ENCODE results near the gene PLCD3.

PLCD3 gene

GRCh38 chr17:45149037-45149668 is 16.8 kb upstream of the PLCD3 start:
- Histone ChIP-seq H3K27me3 (replicated peaks; ENCODE audit: insufficient read depth, low read length) (no peaks in the 10 kb centered on the region), H4K20me1 (ENCODE audit: insufficient read depth, low read length) (no peaks in the 10 kb centered on the region; the same call in 1 of the 2 replicates), H3K9ac (ENCODE audit: low read length) (peak overlapping the region; percentile 66), H3K9me2 (replicated peaks; ENCODE audit: insufficient read depth, low read length) (no peaks in the 10 kb centered on the region), H3F3A (ENCODE audit: insufficient read depth, low read length) (peaks cover 40% of the 10 kb centered on the region), H3K4me1 (ENCODE audit: low read length) (peaks cover 13% of the 10 kb centered on the region), H3K9me3 (replicated peaks; ENCODE audit: insufficient read depth, low read length) (no peaks in the 10 kb centered on the region), H2AFZ (ENCODE audit: low read length) (peak overlapping the region; percentile 33; the same call in 1 of the 2 replicates), H3K4me2 (ENCODE audit: low read depth, low read length) (peak overlapping the region; percentile 90), H3K4me3 (ENCODE audit: low read length) (peak overlapping the region; percentile 83), H3K36me3 (replicated peaks; ENCODE audit: insufficient read depth, low read length) (no peaks in the 10 kb centered on the region), H3K79me2 (ENCODE audit: low read length) (peaks cover 25% of the 10 kb centered on the region), H3K27ac (ENCODE audit: low read length) (peak overlapping the region; percentile 56; the same call in 1 of the 2 replicates)
- peak; percentile 76 for DNase-seq
- TF ChIP-seq CTCF (IDR thresholded peaks at IDR 0.05; ENCODE audit: low read length) (peak; percentile 84), EZH2phosphoT487 (IDR thresholded peaks at IDR 0.05; ENCODE audit: low read length) (no peak)

GRCh38 chr17:45148183-45149036 is 16.1 kb upstream of the PLCD3 start, which contains the start of gene HEXIM1:
HEXIM1 (plus strand) TSS chr17:45148475; CDS start chr17:45149191, 716 bp downstream.
- Histone ChIP-seq H3K79me2 (ENCODE audit: low read length) (peaks cover 25% of the 10 kb centered on the region), H3K4me1 (ENCODE audit: low read length) (peaks cover 13% of the 10 kb centered on the region), H3K36me3 (replicated peaks; ENCODE audit: insufficient read depth, low read length) (no peaks in the 10 kb centered on the region), H3K27me3 (replicated peaks; ENCODE audit: insufficient read depth, low read length) (no peaks in the 10 kb centered on the region), H3K9ac (ENCODE audit: low read length) (peak within 1 kb of the TSS; percentile 97), H3K4me3 (ENCODE audit: low read length) (peak within 1 kb of the TSS; percentile 83), H3K9me2 (replicated peaks; ENCODE audit: insufficient read depth, low read length) (no peaks in the 10 kb centered on the region), H2AFZ (ENCODE audit: low read length) (peak within 1 kb of the TSS; percentile 73), H3K4me2 (ENCODE audit: low read depth, low read length) (peak within 1 kb of the TSS; percentile 90), H3K27ac (ENCODE audit: low read length) (peak within 1 kb of the TSS; percentile 91), H3K9me3 (replicated peaks; ENCODE audit: insufficient read depth, low read length) (no peaks in the 10 kb centered on the region), H3F3A (ENCODE audit: insufficient read depth, low read length) (peaks cover 40% of the 10 kb centered on the region), H4K20me1 (ENCODE audit: insufficient read depth, low read length) (no peaks in the 10 kb centered on the region; the same call in 1 of the 2 replicates)
- peak; percentile 100 for DNase-seq
- TF ChIP-seq EZH2 (optimal IDR thresholded peaks at IDR 0.05; ENCODE audit: low read depth, low read length) (no peak), CTCF (IDR thresholded peaks at IDR 0.05; ENCODE audit: low read length) (no peak), EZH2phosphoT487 (IDR thresholded peaks at IDR 0.05; ENCODE audit: low read length) (no peak)

- DNase-seq, result peak; percentile 93
- Histone ChIP-seq H3K4me3 (ENCODE audit: low read length) (peak overlapping the region; percentile 82), H3K4me1 (ENCODE audit: low read length) (peaks cover 13% of the 10 kb centered on the region), H3K27ac (ENCODE audit: low read length) (peak overlapping the region; percentile 91), H3K27me3 (replicated peaks; ENCODE audit: insufficient read depth, low read length) (no peaks in the 10 kb centered on the region), H3F3A (ENCODE audit: insufficient read depth, low read length) (peaks cover 40% of the 10 kb centered on the region), H3K9ac (ENCODE audit: low read length) (peak overlapping the region; percentile 97), H3K4me2 (ENCODE audit: low read depth, low read length) (peak overlapping the region; percentile 81), H2AFZ (ENCODE audit: low read length) (peak overlapping the region; percentile 71), H3K79me2 (ENCODE audit: low read length) (peaks cover 25% of the 10 kb centered on the region), H4K20me1 (ENCODE audit: insufficient read depth, low read length) (no peaks in the 10 kb centered on the region; the same call in 1 of the 2 replicates), H3K9me3 (replicated peaks; ENCODE audit: insufficient read depth, low read length) (no peaks in the 10 kb centered on the region), H3K9me2 (replicated peaks; ENCODE audit: insufficient read depth, low read length) (no peaks in the 10 kb centered on the region), H3K36me3 (replicated peaks; ENCODE audit: insufficient read depth, low read length) (no peaks in the 10 kb centered on the region)
- TF ChIP-seq EZH2 (optimal IDR thresholded peaks at IDR 0.05; ENCODE audit: low read depth, low read length), result no peak
- TF ChIP-seq CTCF (IDR thresholded peaks at IDR 0.05; ENCODE audit: low read length), result no peak
- no peak for TF ChIP-seq EZH2phosphoT487 (IDR thresholded peaks at IDR 0.05; ENCODE audit: low read length)
These were observed 15.4 kb upstream of the PLCD3 start for GRCh38 chr17:45147581-45148182.
